ENCODE data around the gene DPP6.

DNA sequence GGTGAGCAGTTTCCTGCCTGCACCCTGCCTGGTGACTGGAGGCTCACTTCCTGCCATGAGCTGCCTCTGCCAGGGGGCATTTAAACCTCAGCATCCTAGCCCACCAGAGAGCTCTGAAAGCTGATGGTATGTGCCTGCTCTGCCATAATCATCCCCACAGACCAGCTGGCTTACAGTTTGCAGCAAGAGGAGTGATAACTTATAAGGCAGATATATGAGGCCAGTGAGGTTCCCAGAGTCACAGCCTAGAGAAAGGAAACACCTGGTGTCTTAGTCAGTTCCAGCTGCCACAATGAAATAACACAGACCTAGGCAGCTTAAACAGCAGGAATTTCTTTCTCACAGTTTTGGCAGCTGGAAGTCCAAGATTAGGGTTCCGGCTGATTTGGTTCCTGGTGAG is 718.8 kb downstream of the DPP6 start:
- TF ChIP-seq POLR2AphosphoS5 (IDR thresholded peaks at IDR 0.05; ENCODE audit: low read depth) (no peak), STAT1 (IDR thresholded peaks at IDR 0.05; ENCODE audit: unreplicated experiment) (no peak), CREB1 (CRISPR knock-in tag; IDR thresholded peaks at IDR 0.05; ENCODE audit: low read depth) (no peak), CTCF (conservative IDR thresholded peaks at IDR 0.05; ENCODE audit: low read depth in 2 of 2) (no peak), EZH2phosphoT487 (IDR thresholded peaks at IDR 0.05; ENCODE audit: unreplicated experiment) (no peak), EZH2 (IDR thresholded peaks at IDR 0.05; ENCODE audit: low read depth, unreplicated experiment) (no peak), REST (IDR thresholded peaks at IDR 0.05; ENCODE audit: unreplicated experiment) (no peak), JUNB (IDR thresholded peaks at IDR 0.05; ENCODE audit: unreplicated experiment) (no peak)
- TF ChIP-seq, protein P1, sequence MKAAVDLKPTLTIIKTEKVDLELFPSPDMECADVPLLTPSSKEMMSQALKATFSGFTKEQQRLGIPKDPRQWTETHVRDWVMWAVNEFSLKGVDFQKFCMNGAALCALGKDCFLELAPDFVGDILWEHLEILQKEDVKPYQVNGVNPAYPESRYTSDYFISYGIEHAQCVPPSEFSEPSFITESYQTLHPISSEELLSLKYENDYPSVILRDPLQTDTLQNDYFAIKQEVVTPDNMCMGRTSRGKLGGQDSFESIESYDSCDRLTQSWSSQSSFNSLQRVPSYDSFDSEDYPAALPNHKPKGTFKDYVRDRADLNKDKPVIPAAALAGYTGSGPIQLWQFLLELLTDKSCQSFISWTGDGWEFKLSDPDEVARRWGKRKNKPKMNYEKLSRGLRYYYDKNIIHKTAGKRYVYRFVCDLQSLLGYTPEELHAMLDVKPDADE (IDR thresholded peaks at IDR 0.05) = no peak
